Lower leg skin (tissue), 4 donors: ENCODE data around the gene STEAP1B. TPM values are rescaled to one million over a fixed set of nuclear protein-coding genes. Genes with fewer than 3 reads are reported as not detected.
A peak's percentile ranks its signal among the peaks of the same experiment; 100 is the strongest.

Experiments
- DNase-seq, 2 donors: peaks; one replicate each; pipeline ENCODE4 v3.0.0-alpha.2; 2019; ENCODE audit warnings: low spot score in 2 of 2
- H3K4me3 ChIP-seq: fragments of 200-600 bp; sonication (generic); 2 replicates; pipeline ENCODE4 v1.5.1; 2017; ENCODE audit warnings: mild to moderate bottlenecking, low read depth; ENCODE audit not compliant: poor library complexity, severe bottlenecking
- CTCF ChIP-seq, 3 donors: fragments of 450-650 bp; IDR thresholded peaks; one replicate each; pipeline ENCODE4 v1.5.1; 2016; ENCODE audit warnings: antibody characterized with exemption in 3 of 3, mild to moderate bottlenecking in 3 of 3, moderate library complexity in 2 of 3
- POLR2A ChIP-seq, 2 donors: fragments of 450-650 bp; IDR thresholded peaks; one replicate each; pipeline ENCODE4 v1.6.1; 2016 to 2017; ENCODE audit warnings: antibody characterized with exemption in 2 of 2, mild to moderate bottlenecking in 1 of 2, moderate library complexity in 1 of 2
- WGBS, 2 donors: methylation state at CpG; one replicate each; pipeline ENCODE4 v1.1.5; 2018; 5-methylcytosine and 5-hydroxymethylcytosine counted together
- intact Hi-C: fragments of 100-400 bp; cut with DNase I; formaldehyde crosslinking; loops from one replicate; pipeline ENCODE4 v1.15.0; 2023; ENCODE audit warnings: low total_unique reads
- total RNA-seq, 4 donors: library from RNA; depleted of rRNA; stranded (reverse); fragments of >200 nt; gene quantifications; one replicate each; pipeline ENCODE4 v1.1.0, GENCODE V29; 2016

The STEAP1B gene
- total RNA-seq, 4 donors from 2014 or later: 0.29 to 1.4 TPM; not detected in 2

- no peak for DNase-seq
- intact Hi-C loops: no loop called here
- no peak overlapping the region for H3K4me3 ChIP-seq
- TF ChIP-seq CTCF (IDR thresholded peaks at IDR 0.05) (no peak), POLR2A (IDR thresholded peaks at IDR 0.05) (no peak)
Observed at GRCh38 chr7:22447008-22447407, 53.0 kb downstream of the STEAP1B start.

- TF ChIP-seq CTCF (IDR thresholded peaks at IDR 0.05) (no peak), POLR2A (IDR thresholded peaks at IDR 0.05) (no peak)
- DNase-seq: no peak
- H3K4me3 ChIP-seq: no peak overlapping the region
- WGBS, 2 donors: 47 to 67% methylated on average over 3 of the region's 3 CpGs
- intact Hi-C loops: no loop called here
Observed at GRCh38 chr7:22445853-22446252, 54.1 kb downstream of the STEAP1B start.

- no peak overlapping the region for H3K4me3 ChIP-seq
- TF ChIP-seq POLR2A (IDR thresholded peaks at IDR 0.05): no peak
- TF ChIP-seq CTCF (IDR thresholded peaks at IDR 0.05): no peak
- peak; percentile 49 to 92 for DNase-seq
- WGBS, 2 donors: 14 to 15% methylated on average over 11 to 14 of the region's 14 CpGs
- intact Hi-C loops: no loop called here
Observed at GRCh38 chr7:22445140-22445743, 54.7 kb downstream of the STEAP1B start.

DNA sequence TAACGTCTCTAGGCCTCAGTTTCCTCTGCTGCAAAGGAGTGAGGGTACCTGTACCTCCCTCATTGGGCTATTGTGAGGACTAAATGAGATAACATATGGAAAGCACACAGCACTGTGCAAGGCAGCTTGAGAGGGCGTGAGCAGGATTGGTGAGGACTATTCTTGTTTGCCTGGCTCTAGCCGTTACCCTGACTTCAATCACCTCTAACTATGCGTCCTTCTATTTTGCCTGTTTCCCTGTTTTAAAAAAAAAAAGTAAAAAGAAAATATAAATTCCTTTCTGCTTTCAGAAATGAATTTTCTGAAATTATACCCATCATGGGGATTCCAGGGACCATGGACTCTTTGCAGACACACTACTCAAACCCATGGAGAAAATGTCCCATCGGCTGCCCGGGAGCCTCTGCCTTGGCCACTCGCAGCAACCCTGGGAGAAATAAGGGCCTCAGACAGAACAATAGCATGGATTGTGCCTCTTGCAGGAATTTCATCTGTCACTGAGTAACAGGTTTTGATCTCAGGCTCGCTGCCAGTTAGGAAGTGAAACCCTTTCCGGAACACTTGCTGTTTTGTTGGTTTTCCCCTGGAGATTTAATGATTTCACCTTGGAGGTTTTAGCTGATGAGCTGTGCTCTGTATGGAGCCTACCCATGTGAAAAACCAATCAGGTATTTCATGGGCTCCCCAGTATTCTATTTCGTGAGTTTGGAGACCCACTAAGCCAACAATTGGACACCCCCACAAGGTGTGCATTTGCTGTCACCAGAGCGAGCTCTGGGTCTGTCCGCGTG is 55.6 kb downstream of the STEAP1B start:
- no peak overlapping the region for H3K4me3 ChIP-seq
- intact Hi-C loops: no loop called here

DNA sequence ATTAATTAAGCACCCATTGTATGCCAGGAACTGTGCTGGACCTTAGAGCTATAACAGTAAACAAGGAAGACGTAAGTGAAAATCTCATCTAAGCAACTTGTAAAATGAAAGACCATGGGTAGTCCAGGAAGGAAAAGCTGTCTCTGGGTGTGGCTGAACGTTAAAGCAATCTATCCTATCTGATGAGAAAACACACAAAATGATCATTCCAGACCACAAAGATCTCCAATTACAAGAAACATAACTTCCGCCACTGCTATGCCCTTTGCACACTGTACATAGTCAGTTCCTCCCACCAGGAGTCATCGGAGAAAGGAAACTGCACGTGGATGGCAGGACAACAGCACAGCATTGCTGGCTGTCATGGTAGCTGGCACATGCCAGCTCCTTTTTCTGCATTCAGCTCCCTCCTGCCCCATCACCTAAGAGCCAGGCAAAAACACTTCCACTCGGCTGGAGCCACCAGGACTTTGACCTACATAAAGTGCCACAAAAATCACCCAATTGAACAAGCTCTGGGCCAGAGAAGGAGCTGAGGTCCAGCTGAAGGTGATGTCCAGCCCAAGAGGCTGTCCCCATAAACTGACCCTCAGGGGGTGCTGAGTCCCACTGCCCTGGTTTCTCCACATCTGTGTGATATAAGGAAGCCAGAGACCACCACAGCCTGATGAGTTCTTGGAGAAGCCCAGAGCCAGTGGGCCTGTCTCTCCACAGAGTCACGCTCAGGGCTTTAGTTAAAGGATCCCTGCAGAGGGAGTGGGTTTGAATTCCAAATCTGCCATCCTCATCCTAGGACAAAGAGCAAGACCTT is 56.4 kb downstream of the STEAP1B start:
- intact Hi-C loops: no loop called here
- WGBS, 2 donors: 67 to 73% methylated on average over 7 of the region's 7 CpGs
- DNase-seq: no peak
- TF ChIP-seq CTCF (IDR thresholded peaks at IDR 0.05) (no peak), POLR2A (IDR thresholded peaks at IDR 0.05) (no peak)
- H3K4me3 ChIP-seq: no peak overlapping the region

More for the DNA sequence above, 55.6 kb downstream of the STEAP1B start:
- no peak for TF ChIP-seq CTCF (IDR thresholded peaks at IDR 0.05)
- TF ChIP-seq POLR2A (IDR thresholded peaks at IDR 0.05): no peak
- 77 to 79% methylated on average over 13 of the region's 13 CpGs for WGBS, 2 donors
- no peak for DNase-seq
